HG02678 (cell line): ENCODE measurements around the gene TRIL.

Source experiments
- ATAC-seq: cut with Tn5 transposase; IDR thresholded peaks from one replicate; pipeline ENCODE4 v1.9.1; 2021; ENCODE audit warnings: mild to moderate bottlenecking, moderate library complexity; ENCODE audit not compliant: unreplicated experiment

The TRIL gene

DNA sequence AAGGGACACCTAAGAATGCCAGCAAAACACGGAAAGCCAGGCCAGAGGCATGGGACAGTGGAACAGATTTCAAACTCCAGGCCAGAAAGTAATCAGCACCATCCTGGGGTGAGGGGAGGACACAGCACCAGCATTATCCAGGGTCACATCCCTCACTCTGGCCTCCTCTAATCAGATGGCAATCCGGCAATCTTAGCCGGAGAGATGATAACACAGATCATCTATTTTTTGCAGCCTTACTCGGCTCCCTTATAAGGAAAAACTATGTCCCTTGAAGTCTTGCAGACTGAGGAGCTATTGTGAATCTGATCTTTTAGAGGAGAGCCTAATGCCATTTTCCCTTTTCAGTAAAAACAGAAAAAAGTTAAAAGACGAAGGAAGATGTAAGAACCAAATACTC is 16.5 kb downstream of the TRIL start:
- ATAC-seq: no peak

DNA sequence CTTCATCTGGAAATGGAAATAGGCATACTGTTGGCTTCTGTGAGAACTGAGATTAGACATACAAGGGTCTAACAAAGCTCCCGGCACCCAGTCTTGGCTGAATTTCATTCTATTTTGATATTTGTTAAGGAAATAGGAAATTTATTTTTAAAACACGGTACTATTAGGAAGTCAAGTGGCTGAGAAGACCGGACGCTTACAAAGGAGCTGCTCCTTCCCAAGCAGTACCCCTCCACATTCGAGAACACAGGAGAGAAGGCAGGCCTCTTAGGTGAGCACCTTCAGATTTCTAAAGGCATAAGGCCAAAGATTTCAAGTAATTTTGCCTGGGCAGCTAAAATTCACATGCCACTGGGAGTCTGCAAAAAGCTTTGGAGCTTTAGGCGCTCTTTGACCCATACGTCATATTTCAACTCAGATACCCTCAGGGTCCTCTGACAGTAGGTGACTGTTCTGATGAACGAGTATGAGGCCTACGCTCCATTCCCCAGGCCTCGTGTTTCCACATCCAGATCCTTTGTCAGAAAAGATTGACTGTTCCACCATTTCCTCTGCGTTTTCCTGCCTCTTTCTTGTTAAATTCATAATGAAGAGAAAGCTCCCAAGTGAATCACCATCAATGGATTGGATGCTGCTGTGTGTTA is 17.3 kb downstream of the TRIL start:
- no peak for ATAC-seq

DNA sequence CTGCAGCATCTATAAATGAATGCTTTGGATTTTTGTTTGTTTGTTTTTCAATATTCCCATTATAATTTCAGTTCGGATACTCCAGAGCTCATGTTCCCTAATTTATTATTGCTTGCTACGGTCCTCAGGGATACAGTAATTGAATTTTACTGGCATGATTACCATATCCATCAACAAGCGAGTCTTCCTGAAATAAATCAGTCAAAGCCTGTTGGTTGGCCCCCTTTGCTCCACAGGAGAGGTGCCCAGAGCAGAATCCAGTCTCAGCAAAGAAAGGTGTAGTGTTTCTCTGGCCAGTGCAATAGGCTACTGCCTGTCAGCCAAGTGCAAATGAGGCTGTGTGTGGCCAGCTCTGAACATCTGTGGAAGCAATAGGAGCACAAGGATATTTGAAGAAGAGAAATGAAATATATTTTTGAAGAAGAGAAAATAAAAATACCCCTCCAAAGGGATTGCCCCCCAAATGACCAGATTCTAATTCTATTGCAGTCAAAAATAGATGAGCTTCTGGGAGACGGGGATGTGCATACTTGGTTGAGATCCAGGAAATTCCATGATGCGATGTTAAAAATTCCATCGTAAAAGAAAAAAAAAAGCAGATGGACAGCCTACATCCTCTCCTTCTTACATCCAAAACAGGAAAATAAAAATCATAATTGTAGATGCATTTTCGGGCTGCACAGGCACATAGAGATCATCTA is 18.1 kb downstream of the TRIL start:
- no peak for ATAC-seq

DNA sequence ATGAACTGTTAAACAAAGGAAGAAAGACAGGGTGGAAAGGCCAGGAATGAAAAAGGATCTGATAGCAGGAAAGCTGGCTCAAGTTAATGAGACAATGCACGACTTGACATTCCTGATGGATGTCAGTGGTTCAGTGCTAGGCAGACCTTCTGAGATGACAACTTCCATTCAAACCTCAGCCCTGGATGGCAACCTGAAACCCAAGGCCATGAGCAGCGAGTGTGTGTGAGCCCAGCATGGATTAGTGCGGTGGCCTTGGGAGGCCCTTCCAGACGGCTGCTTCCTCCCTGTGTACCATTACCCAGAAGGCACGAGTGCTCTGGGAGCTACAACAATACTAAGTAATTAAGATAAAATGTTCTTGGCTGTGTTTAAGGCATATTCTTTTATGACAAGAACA is 18.8 kb downstream of the TRIL start:
- no peak for ATAC-seq

DNA sequence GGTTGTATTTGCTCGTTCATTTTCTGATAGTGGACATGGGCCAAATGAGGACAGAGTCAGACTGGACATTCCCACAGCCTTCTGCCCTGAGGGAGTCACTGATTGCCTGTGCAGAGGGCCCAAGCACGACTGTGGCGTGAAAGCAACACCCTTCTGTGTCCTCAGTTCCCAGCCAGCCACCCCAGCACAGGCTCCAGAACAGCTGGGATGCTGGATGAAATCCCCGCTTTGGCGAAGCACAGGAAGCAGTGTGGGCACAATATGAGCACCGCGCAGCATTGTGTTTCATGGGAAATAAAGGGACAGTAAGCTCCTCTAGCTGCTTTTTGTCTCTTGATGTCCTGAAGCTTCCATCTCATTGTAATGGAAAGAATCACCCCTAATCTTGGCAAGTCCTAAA is 20.5 kb downstream of the TRIL start:
- no peak for ATAC-seq

DNA sequence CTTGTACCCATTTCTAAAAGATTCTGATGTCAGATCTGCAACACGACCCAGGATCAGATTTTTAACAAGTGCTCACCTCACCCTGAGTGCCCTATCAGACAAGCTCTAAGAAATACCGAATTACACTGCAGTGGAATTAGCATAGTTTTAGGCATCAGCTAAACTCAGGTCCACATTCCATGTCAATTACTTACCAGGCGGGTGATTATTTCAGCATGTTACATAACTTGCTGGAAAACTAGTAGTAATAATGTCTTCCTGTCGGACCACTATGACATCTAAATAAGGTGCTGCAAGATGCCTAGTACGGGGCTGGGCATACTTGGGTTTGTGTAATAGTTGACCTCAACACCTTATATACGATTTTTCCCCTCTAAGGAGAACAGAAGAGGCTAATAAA is 21.0 kb downstream of the TRIL start:
- ATAC-seq: no peak

DNA sequence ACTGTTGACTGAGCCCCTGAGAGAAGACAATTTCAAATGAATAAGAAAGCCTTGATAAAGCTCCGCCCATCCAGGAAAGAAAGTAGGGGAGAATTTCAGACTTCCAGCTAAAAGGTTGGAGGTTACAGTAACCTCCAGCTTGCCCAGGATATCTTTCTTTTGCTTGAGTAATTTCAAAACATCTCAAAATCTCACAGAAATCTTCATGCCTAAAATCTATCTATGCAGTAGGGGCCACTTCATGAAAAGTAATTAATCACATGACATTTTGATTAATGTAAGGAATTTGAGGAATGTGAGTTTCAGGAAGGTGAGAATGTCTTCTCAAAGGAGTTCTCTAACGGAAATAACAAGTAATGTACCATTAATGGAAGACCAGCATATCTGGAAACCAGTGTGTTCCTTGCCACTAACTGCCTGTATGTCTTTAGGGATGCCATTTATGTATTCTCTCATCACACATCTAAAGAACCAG is 24.2 kb downstream of the TRIL start:
- no peak for ATAC-seq

DNA sequence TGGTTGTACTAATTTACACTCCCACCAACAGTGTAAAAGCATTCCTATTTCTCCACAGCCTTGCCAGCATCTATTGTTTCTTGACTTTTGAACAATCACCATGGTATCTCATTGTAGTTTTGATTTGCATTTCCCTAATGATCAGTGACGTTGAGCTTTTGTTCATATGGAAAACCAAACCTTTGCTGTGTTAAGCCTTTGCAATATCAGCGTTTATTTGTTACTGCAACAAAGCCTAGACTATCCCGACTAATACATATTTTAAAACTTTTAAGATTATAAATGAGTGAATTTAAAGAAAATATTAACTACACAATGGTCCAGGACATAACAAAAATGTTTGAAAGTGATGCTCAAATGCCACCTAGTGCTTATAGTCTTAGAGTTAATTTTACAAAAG is 26.6 kb downstream of the TRIL start:
- ATAC-seq: no peak

DNA sequence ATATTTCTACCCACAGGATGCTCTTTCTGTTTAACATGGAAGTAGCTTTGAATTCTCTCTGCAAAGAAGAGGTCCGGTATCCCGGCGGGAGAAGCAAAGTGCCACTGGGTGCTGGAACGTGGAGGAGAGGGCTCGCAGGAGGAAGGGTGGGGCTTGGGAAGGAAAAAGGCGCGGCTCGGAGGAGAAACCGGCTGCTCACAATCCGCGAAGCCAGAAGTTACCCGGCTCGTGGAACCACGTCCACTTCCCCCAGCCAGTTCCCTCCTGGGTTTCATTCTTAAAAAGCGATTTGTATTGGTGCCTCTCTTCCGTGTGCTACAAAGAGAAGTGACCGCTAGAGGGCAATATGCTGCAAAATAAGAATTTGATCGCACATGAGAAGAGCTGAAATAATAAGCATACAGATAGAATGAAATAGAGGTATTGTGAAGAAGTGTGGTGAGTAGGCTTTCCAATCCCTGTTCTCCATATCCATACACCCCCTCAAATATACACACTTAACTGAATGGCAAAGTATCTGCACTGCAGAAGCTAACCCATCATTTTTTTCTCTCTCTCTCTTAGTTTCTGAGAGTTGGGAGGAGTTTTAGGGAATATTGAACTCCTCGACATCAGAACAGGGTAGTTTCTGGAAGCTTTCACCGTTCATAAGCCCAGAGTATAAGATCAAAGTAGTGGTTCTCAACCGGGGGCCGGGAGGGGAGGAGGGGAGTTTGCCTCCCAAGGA is 31.1 kb downstream of the TRIL start:
- peak; percentile 89 for ATAC-seq

DNA sequence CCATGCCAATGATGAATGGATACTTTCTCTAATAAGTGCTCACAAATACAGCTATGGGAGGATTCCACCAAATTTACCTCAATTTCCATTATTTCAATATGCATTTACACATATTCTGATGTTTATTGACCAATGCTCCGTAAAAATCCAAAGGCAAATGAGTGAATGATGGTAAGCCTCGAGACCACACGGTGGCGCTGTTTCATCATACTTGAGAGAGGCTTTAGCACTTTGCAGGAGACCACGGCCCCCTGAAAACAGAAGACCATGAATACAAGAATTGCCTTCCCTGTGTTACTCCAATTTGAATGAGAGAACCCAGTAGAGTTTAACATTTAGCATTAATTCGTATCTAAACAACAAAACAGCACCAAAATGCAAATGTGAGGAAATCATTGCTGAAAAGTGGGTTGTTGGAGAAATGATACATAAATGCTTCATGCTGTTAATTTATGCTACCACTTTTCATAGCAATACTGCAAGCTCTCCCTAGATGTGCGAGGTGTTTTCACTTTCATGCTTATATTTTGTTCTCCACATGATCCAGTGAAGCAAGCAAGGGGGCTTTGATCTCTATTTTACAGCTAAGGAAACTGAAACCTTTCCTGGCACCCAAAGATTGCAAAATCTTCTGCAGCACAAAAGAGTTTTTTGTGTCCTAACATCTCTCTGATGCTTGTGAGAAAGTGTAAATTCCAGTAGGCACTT is 35.4 kb downstream of the TRIL start:
- ATAC-seq: no peak

DNA sequence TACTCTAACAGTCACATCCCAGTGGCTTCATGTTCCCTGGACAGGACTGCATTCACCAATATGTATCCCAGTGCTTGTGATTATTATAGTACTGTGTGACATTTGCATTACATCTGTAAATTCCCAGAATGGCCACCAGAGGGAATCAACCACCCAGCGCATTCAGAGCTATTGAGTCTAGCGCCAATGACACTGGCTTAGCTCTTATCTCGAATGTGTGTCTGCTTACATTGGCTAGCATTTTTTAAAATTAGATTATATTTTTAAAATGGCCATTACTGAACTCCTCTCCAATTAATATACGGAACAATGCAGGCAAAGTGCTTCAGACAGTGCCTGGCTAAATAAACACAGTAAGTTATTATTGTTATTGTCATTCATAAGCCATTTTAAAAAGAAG is 36.3 kb downstream of the TRIL start:
- ATAC-seq: peak; percentile 85

DNA sequence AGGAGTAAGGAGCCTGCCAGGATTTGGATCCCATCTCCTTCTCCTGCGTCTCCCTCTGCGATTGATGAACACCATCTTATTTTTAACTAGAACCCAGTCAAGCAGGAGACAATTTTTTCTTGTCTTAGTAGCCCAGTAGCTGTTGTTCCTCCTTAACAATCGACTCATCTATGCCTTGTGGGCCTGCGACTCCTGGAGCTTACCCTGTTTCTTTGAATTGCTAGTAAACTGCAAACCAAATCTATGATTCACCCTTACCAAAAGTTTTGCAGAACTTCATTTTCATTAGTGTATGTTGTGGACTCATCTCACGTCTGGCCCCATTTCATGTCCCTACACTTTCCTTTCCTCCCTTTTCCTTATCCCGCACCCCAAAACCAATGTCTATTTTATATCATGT is 37.7 kb downstream of the TRIL start:
- no peak for ATAC-seq

DNA sequence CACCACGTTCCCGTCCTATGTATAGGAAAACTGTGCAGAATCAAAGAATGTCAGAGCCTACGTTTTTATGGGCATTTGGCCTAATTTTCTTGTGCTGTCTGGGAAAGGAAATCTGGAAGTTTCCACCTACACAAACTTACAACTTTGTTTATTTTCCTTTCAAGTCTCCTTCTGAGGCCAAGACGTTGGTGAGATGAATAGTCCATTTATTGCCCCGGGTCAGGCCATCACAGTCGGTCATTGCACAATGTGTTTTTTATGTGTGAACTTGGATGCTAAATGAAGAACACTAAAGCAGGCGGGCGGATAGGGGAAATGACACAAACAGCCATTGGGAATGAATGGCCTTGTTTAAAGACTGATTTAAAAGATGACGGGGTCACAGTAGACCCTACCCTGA is 38.6 kb downstream of the TRIL start:
- no peak for ATAC-seq

DNA sequence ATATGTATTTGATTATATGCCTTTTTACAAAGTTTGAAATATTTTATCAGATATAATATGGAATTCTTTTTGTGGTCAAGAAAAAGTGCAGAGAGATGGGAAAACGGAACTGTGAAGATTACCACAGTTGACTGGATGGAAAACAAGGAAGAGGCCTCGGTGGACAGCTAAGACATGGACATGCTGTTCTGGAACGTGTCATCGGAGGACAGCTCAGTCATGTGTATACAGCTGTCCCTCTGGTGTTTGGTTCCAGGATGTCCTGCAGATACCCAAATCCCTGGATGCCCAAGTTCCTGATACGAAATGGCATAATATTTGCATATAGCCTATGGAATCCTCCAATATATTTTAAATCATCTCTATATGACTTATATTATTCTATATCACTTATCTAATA is 49.4 kb downstream of the TRIL start:
- no peak for ATAC-seq

DNA sequence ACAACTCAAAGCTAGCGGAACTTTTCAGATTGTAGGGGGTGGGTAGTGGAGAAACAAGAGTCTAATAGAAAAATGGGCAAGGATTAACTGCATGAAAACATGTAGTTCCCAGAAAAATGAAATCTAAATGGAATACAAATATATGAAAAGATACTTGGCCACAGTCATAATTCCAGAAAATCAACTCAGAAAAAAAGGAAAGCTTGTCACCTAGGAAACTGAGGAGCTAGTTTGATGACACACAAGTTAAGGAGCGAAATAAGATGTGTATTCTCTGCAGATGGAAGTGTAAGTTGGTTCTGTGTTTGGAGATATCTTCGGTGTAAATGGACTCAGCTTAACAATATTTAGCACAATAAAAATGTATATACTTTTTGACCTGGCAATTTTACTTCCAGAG is 52.7 kb downstream of the TRIL start:
- ATAC-seq: no peak

DNA sequence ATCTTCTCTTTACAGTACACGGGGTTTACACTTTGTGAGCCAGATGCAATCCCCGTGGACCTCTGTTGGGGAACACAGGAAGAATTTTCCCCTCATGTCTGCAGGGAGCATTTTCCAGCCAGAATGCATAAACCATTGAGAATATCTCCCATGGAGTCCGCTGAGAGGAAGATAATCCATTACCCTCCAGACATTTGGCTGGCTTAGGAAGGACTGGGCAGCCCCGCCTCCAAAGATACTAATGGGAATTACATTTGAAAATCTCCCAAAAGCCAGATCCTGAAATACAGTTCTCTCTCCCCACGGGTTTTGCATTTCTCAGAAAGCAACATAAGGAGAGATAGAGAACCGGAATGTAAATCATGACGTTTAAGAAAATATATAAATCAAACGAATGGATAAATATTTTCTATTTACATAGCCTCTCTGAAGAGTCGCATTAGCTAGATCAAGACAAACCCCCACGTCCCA is 53.5 kb downstream of the TRIL start:
- ATAC-seq: no peak

DNA sequence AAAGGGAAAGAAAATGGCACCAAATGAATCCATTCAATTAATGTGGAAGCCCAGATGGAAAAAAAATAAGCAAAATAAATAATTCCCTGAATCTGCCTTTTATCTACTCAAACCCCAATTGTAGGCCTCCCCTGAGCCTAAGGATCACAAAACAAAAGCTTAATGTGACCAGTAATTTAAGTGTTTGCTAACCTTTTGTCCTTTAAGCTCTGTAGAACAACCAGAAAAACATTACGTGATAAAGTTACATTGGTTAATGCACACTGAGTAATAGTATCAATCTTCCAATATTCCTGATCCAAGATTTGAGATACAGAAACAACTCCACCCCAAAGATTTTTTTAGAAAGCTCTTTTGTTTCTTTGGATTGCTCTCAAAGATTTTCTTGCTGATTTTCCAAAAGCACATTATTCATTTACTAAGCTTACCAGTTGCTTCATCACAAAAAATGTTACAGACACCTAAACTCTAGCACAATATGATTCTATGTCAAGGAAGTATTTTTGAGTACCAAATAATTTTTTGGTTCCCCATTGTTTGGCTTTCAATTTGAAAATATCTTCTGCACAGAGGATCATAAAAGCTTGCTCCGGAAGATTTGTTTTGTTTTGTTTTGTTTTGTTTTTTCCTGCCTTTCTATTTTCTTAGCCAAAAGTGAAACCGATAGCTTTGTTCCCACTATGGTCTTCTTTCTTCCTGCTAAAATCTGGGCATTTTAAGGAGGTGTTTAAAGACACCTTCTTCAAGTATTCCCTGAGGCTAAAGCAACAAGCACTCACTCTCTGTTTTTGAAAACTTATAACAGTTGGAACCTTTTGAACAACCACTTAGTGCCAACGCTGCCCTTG is 54.2 kb downstream of the TRIL start:
- ATAC-seq: no peak
